DMS153 treated with DMSO at 0.1 percent for 48 hours (cell line): ENCODE results near the gene GCAT.

Experiments
- DNase-seq: peaks from one replicate; lab custom pipeline; 2025; ENCODE audit not compliant: unreplicated experiment; lab: John Stamatoyannopoulos, UW

GCAT gene

DNA sequence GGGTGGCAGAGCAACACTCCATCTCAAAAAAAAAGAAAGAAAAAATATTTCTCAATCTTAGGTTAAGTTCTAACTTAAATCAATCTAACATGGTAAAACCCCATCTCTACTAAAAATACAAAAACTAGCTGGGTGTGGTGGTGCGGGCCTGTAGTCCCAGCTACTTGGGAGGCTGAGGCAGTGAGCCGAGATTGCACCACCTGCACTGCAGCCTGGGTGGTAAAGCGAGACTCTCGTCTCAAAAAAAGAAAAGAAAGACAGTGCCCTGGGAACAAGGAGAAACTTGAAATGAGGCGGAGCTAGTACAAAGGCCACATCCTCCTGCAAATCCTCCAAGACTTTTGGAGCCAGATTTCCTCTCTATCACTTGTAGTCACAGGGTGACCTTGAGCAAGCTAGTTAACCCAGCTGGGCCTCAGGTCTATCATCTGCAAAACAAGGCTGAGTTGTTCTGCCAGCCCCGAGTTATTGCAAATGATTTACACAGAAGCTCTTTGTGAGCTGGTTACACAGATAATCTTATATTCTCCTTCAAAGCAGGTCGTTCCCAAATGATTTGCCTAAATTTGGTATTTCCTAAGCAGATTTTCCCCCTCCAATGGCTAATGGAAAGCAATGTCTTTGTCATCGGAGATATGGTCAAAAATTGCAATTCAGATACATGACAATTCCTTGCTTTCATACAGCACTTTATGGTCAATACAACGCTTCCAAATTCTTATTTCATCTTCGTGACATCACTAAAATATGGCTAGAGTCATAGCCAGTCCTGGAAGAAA lies 34.5 kb downstream of the GCAT start:
- DNase-seq = no peak

GRCh38 chr22:37843741-37844089 lies 36.0 kb downstream of the GCAT start:
- no peak for DNase-seq

GRCh38 chr22:37844904-37845329 lies 37.2 kb downstream of the GCAT start:
- DNase-seq = no peak

DNA sequence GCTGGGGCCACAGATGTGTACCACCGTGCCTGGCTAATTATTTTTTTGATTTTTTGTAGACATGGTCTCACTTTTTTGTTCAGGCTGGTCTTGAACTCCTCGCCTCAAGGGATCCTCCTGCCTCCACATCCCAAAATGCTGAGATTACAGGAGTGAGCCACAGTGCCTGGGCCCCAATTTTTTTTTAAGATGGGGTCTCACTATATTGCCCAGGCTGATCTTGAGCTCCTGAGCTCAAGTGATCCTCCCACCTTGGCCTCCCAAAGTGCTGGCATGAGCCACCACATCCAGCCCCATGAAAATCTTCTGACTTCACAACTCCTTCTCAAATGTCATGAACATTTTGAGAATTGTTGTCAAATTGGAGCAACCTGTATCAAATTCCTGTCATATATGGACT lies 38.7 kb downstream of the GCAT start:
- DNase-seq = no peak

DNA sequence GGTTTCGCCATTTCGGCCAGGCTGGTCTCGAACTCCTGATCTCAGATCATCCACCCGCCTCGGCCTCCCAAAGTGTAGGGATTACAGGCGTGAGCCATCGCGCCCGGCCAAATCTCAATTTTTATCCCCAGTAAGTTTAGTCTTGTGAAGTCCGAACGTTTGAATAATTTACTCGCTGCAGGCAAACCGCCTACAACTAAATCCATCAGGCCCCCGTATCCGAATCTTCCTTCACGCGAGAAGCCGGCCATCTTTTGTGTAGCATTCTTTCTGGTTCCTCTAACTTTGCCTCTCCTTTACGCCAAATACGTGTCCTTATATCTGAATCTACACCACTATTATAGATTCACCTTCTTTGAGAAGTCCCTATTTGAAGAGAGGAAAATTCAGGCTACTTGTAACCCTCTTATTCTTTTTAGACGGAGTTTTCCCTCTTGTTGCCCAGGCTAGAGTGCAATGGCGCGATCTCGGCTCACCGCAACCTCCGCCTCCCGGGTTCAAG lies 40.9 kb downstream of the GCAT start:
- no peak for DNase-seq

DNA sequence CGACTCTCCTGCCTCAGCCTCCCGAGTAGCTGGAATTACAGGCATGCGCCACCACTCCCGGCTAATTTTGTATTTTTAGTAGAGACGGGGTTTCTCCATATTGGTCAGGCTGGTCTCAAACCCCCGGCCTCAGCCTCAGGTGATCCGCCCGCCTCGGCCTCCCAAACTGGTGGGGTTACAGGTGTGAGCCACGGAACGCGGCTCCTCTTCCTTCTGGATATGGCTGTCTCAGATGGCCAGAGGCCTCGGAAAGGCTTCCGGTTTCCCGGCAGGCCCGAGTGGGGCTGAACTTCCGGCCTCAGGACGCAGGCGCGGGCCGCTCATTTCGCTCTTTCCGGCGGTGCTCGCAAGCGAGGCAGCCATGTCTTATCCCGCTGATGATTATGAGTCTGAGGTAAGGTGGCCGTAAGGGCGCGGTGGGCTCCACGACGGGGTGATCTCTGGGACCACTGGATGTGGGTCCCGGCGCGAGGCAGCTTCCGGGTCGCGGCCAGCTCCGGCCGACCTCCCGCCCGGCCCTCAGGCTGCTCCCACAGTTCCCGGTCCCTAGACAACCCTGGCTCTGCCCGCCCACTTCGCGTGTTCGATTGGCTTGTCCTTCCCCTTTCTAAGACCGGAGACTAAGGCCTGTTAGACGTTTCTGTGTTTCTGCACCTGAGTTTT lies 41.5 kb downstream of the GCAT start, which contains the start of gene EIF3L:
TSS of gene EIF3L (plus strand) at position 331 of the 663 bp plus-strand sequence. CDS start at position 362, 31 bp downstream.
- DNase-seq = peak; percentile 74

DNA sequence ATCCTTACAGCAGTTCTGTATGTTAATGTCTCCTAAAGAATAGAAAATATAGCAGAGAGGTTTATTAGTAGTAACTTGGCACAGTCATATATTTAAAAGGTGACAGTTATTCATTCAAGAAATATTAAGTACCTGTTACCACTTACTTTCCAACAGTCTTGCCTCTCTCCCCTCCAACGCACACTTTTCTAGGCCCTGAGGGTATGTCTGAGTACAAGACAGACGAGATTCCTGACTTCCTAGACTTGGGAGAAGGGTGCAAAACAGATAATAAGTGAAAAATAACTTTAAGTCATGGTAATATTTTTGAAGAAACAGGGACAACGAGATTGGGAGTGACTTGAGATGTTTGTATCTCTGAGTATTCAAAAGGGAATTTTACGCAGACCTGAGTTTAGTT lies 43.1 kb downstream of the GCAT start:
- DNase-seq = no peak

DNA sequence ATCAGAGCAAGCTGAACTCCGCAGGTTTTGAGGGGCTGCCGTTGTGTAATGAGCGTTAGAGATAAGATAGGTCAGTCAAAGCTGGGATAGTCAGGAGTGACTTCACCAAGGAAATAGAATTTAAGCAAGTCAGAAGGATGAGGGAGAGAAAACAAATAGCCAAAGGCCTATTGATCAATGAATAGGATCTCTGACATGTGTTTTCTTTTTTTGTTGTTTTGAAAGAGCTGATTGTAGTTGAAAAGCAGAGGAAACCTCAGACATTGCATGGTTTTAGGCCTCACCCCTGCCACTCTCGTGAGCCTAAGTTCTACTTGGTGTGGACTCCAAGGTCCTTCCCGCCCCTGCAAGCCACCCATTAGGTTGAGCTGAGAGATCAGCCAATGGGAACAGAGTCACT lies 44.7 kb downstream of the GCAT start:
- DNase-seq = no peak

GRCh38 chr22:37854946-37855345 lies 47.2 kb downstream of the GCAT start:
- no peak for DNase-seq

- no peak for DNase-seq
These were observed 47.7 kb downstream of the GCAT start for GRCh38 chr22:37855462-37855861.

- DNase-seq = no peak
These were observed 53.2 kb downstream of the GCAT start for GRCh38 chr22:37860796-37861421.

DNA sequence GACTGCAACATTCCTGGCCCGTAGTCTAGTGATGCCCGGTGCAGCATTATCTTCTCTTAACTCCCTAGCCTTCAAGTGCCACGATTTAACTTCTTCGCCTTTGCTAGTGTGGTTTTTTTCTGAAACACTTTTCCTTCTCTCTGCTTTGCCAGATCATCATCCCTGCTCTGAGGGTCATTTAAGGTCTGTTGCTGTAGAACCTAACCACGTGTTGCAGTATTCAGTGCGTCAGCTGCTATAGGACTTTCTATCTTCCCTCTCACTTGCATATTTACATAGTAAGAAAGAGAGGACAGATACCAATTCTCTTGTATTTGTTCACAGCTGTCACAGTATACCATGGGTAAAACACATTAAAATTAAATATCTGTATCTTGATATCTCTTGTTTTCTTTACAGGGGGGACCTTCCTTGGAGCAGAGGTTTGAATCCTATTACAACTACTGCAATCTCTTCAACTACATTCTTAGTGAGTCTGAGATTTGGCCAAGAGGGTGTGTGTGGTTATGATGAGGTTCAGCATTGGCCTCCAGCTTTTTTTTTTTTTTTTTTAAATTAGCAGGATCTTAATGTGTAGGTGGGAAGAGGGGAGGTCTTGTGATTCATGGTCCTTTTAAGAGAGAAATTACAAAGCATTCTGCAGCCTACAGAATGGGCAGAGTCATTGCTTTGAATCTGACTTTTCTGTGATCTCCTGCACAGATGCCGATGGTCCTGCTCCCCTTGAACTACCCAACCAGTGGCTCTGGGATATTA lies 55.0 kb downstream of the GCAT start:
- no peak for DNase-seq

DNA sequence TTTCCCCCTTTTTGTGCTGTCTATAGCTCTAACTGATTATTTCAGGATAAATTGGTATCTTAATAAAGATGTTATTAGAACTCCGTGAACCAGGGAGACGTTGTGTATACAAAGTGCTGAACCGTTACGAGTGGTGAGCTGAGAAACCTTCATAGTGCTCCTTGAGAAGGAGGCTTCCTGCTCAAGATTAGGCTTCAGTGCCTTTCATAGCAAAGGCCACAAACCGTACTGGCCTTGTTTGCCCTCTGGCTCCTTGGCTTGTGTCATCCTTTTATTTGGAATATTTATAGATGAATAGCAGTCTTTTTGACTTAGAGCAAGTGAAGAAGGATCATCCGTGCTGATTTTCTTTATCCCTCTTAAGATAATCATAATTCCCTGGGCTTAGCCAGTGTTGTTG lies 57.8 kb downstream of the GCAT start:
- no peak for DNase-seq
